Measurements from ENCODE around the gene BMPR1B.

DNA sequence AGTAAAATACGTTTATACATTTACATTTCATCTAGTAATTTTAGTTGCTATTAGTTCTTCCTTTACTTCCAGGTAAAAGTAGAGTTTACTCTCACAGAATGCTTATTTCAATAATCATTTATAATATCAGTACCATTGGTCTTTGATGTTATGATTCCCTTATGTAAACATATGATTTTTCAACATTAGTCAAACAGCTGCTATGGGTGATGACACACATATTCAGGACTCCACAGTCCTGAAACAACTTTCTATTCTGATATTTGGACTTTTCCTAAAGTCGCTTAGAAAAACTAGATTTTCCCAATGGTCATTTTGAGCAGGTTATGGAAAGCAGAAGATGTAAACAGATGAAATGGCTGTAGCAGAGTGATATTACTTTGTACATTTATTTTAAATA lies 421.2 kb downstream of the BMPR1B start:
- TF ChIP-seq, protein P1, sequence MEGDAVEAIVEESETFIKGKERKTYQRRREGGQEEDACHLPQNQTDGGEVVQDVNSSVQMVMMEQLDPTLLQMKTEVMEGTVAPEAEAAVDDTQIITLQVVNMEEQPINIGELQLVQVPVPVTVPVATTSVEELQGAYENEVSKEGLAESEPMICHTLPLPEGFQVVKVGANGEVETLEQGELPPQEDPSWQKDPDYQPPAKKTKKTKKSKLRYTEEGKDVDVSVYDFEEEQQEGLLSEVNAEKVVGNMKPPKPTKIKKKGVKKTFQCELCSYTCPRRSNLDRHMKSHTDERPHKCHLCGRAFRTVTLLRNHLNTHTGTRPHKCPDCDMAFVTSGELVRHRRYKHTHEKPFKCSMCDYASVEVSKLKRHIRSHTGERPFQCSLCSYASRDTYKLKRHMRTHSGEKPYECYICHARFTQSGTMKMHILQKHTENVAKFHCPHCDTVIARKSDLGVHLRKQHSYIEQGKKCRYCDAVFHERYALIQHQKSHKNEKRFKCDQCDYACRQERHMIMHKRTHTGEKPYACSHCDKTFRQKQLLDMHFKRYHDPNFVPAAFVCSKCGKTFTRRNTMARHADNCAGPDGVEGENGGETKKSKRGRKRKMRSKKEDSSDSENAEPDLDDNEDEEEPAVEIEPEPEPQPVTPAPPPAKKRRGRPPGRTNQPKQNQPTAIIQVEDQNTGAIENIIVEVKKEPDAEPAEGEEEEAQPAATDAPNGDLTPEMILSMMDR (IDR thresholded peaks at IDR 0.05), result no peak
- TF ChIP-seq POLR2AphosphoS5 (IDR thresholded peaks at IDR 0.05) (no peak), POLR2A (IDR thresholded peaks at IDR 0.05) (no peak), EP300 (IDR thresholded peaks at IDR 0.05) (no peak)
